K562 (cell line): ENCODE data around the gene RTL10. TPM values are rescaled to one million over a fixed set of nuclear protein-coding genes. Genes with fewer than 3 reads are reported as not detected.

Source experiments
- ATAC-seq: fragments of 200-7000 bp; cut with Tn5 transposase; 3 replicates; pipeline ENCODE4 v1.9.1; 2020; ENCODE audit warnings: moderate library complexity
- BruUV-seq: library from RNA; stranded (reverse); fragments of 400-500 nt; replicated peaks from 2 replicates; lab custom pipeline; 2021; lab: Mats Ljungman, UMichigan
- CTCF ChIA-PET: fragments of 300-600 bp; formaldehyde crosslinking; extraction: SDS; loops from one replicate; lab custom pipeline; 2021; ENCODE audit warnings: low intra/inter-chr PET ratio; lab: Yijun Ruan, JAX
- POLR2A ChIA-PET: fragments of 300-600, 350-650 bp; sonication (Branson Sonifier 250); formaldehyde crosslinking; extraction: SDS; loops from one replicate; lab custom pipeline; 2021; ENCODE audit warnings: antibody characterized with exemption, inconsistent platforms; lab: Yijun Ruan, JAX
- DNase-seq, 4 experiments: peaks; one replicate each; pipeline versions ENCODE4 v3.0.0 to v3.0.0-alpha.2; 2011 to 2018; ENCODE audit warnings: low spot score in 3 of 4, mixed read lengths in 3 of 4; ENCODE audit errors: extremely low read depth in 1 of 4
- FAIRE-seq: peaks from 2 replicates; lab custom pipeline; 2011; peaks lifted over from hg19 to GRCh38; lab: Jason Lieb, UNC
- H2AFZ ChIP-seq: 2 replicates; pipeline ENCODE4 v1.6.0; 2011; ENCODE audit warnings: low read depth, low read length, control low read depth, inconsistent platforms
- H3K27ac ChIP-seq: fragments of 200-600 bp; 3 replicates; pipeline ENCODE4 v1.8.0; 2011; ENCODE audit warnings: low read depth, mild to moderate bottlenecking, control low read depth, inconsistent platforms, low read length, moderate library complexity, mixed read lengths; ENCODE audit errors: extremely low read depth
- H3K27me3 ChIP-seq, 2 experiments: fragments of 300-600 bp in 1 of 2; 2 replicates in 1 of 2; 3 replicates in 1 of 2; pipeline versions ENCODE4 v1.6.0 to v1.8.0; 2011; ENCODE audit warnings: inconsistent platforms in 2 of 2, low read length in 2 of 2, mild to moderate bottlenecking in 1 of 2, mixed read lengths in 1 of 2, moderate library complexity in 1 of 2; ENCODE audit not compliant: control insufficient read depth in 2 of 2, insufficient read depth in 2 of 2
- H3K36me3 ChIP-seq: fragments of 300-600 bp; 3 replicates; pipeline ENCODE4 v1.8.0; 2011; ENCODE audit warnings: mild to moderate bottlenecking, low read length, inconsistent platforms; ENCODE audit not compliant: control insufficient read depth, insufficient read depth
- H3K4me1 ChIP-seq, 2 experiments: fragments of 200-600 bp in 1 of 2; replicated peaks in 1 of 2; 2 replicates in 1 of 2; 3 replicates in 1 of 2; pipeline versions ENCODE4 v1.5.1 to v1.8.0; 2011; ENCODE audit warnings: inconsistent platforms in 2 of 2, low read length in 2 of 2, mild to moderate bottlenecking in 1 of 2, mixed read lengths in 1 of 2, moderate library complexity in 1 of 2; ENCODE audit not compliant: control insufficient read depth in 2 of 2, insufficient read depth in 2 of 2
- H3K4me2 ChIP-seq: 2 replicates; pipeline ENCODE4 v1.6.1; 2011; ENCODE audit warnings: low read length, control low read depth, inconsistent platforms, mixed read lengths; ENCODE audit not compliant: insufficient read depth
- H3K4me3 ChIP-seq: fragments of 200-600 bp; sonication (generic), shearing (Covaris generic); 2 replicates; pipeline ENCODE4 v1.5.1; 2016; ENCODE audit warnings: control low read depth, inconsistent platforms
- H3K79me2 ChIP-seq: fragments of 200-600 bp; 3 replicates; pipeline ENCODE4 v1.8.0; 2011; ENCODE audit warnings: low read length, inconsistent platforms; ENCODE audit not compliant: control insufficient read depth, insufficient read depth
- H3K9ac ChIP-seq, 2 experiments: 2 replicates each; pipeline versions ENCODE4 v1.6.0 to v1.6.1; 2011; ENCODE audit warnings: low read depth in 2 of 2, low read length in 2 of 2, control low read depth in 1 of 2, inconsistent platforms in 1 of 2, mild to moderate bottlenecking in 1 of 2, mixed read lengths in 1 of 2; ENCODE audit not compliant: insufficient read depth in 1 of 2
- H3K9me1 ChIP-seq: one replicate; pipeline ENCODE4 v1.6.0; 2011; ENCODE audit warnings: inconsistent platforms, mild to moderate bottlenecking, low read length, moderate library complexity; ENCODE audit not compliant: control insufficient read depth, insufficient read depth
- H3K9me3 ChIP-seq: replicated peaks from 2 replicates; pipeline ENCODE4 v1.5.1; 2011; ENCODE audit warnings: low read depth, low read length, inconsistent platforms; ENCODE audit not compliant: control insufficient read depth, insufficient read depth
- H4K20me1 ChIP-seq: replicated peaks from 2 replicates; pipeline ENCODE4 v1.6.1; 2011; ENCODE audit warnings: low read length, inconsistent platforms, mixed read lengths; ENCODE audit not compliant: control insufficient read depth, insufficient read depth
- C11orf30 ChIP-seq: fragments of 450-650 bp; IDR thresholded peaks from 2 replicates; pipeline ENCODE4 v1.6.1; 2016; ENCODE audit warnings: low read depth, mild to moderate bottlenecking
- CHD1 ChIP-seq: fragments of 200-600 bp; sonication (generic); IDR thresholded peaks from one replicate; pipeline ENCODE4 v1.6.1; 2012; ENCODE audit warnings: mild to moderate bottlenecking, moderate library complexity, low read length, inconsistent platforms
- CHD2 ChIP-seq: IDR thresholded peaks from 2 replicates; pipeline ENCODE4 v1.6.1; 2011; ENCODE audit warnings: low read depth, low read length
- ETS2 ChIP-seq: IDR thresholded peaks from 2 replicates; pipeline ENCODE4 v1.6.1; 2016; ENCODE audit warnings: borderline replicate concordance, missing genetic modification characterization, mild to moderate bottlenecking, moderate library complexity, missing compliant biosample characterization; ENCODE audit not compliant: poor library complexity, severe bottlenecking
- HOMEZ ChIP-seq: fragments of 250-450 bp; sonication (Bioruptor Pico); IDR thresholded peaks from 2 replicates; pipeline ENCODE4 v1.4.0; 2020; ENCODE audit warnings: mild to moderate bottlenecking, moderate library complexity
- MEF2D ChIP-seq: conservative IDR thresholded peaks from 2 replicates; pipeline ENCODE4 v1.6.1; 2016; ENCODE audit warnings: low read depth, missing genetic modification characterization, missing compliant biosample characterization
- WHSC1 ChIP-seq: IDR thresholded peaks from one replicate; pipeline ENCODE4 v1.6.1; 2012; ENCODE audit warnings: low read length, control low read depth, inconsistent platforms
- ZBTB33 ChIP-seq: sonication (generic); formaldehyde crosslinking; IDR thresholded peaks from 2 replicates; pipeline ENCODE4 v1.8.1; 2023; ENCODE audit warnings: mild to moderate bottlenecking, missing genetic modification reagents
- ZBTB7A ChIP-seq: IDR thresholded peaks from 2 replicates; pipeline ENCODE4 v1.6.1; 2011; ENCODE audit warnings: low read depth, mild to moderate bottlenecking, low read length, moderate library complexity, borderline replicate concordance; ENCODE audit not compliant: control insufficient read depth
- ZNF12 ChIP-seq: sonication (generic); formaldehyde crosslinking; IDR thresholded peaks from 2 replicates; pipeline ENCODE4 v1.4.0; 2020; ENCODE audit warnings: mild to moderate bottlenecking, missing genetic modification reagents
- WGBS: fragments of 100-300 bp; shearing (Covaris generic); methylation state at CpG from one replicate; pipeline ENCODE4 v1.1.6; 2016; ENCODE audit warnings: low coverage, mixed read lengths; ENCODE audit not compliant: insufficient coverage; ENCODE audit errors: missing lambda C conversion rate; 5-methylcytosine and 5-hydroxymethylcytosine counted together
- in situ Hi-C: fragments of 300-500 bp; cut with MboI; formaldehyde crosslinking; loops from 4 replicates; pipeline ENCODE4 v1.15.0; 2018; ENCODE audit warnings: inconsistent platforms, mixed read lengths
- intact Hi-C: fragments of 100-400 bp; cut with micrococcal nuclease; formaldehyde crosslinking; loops from 2 replicates; pipeline ENCODE4 v1.14.2; 2022
- polyA plus RNA-seq, 8 experiments: library from polyadenylated mRNA; depleted of rRNA in 4 of 8; stranded (reverse) in 5 of 8; unstranded in 3 of 8; fragments of >200 nt; fragmentation: Nextera tagmentation in 2 of 8; fragmentation: Illumina TruSeq in 1 of 8; extraction: Ambion mirVana in 2 of 8; extraction: Trizol in 1 of 8; gene quantifications; 2 replicates each; pipeline versions ENCODE4 v1.2.1 to v1.2.3, GENCODE V29; 2011 to 2014; ENCODE audit warnings: inconsistent platforms in 1 of 8, missing spikeins in 1 of 8
- total RNA-seq, 7 experiments: library from RNA; depleted of rRNA in 6 of 7; stranded (reverse); fragments of >200 nt in 6 of 7; fragmentation: Illumina TruSeq in 2 of 7; extraction: Trizol in 2 of 7; gene quantifications; 2 replicates each; pipeline versions ENCODE4 v1.2.1 to v1.2.3, GENCODE V29; 2011 to 2021; ENCODE audit warnings: low replicate concordance in 1 of 7
- TF ChIP-seq, protein P1 (sequence below): fragments of 450-650 bp; IDR thresholded peaks from 2 replicates; pipeline ENCODE4 v1.6.1; 2018; ENCODE audit not compliant: partially characterized antibody

RTL10 gene
- total and polyA plus RNA-seq, 9 of the 15 experiments (the other 6 are each of a cell fraction or from before 2014, with no cell fraction given) = 19.8 to 75.5 (median 32.5) TPM

DNA sequence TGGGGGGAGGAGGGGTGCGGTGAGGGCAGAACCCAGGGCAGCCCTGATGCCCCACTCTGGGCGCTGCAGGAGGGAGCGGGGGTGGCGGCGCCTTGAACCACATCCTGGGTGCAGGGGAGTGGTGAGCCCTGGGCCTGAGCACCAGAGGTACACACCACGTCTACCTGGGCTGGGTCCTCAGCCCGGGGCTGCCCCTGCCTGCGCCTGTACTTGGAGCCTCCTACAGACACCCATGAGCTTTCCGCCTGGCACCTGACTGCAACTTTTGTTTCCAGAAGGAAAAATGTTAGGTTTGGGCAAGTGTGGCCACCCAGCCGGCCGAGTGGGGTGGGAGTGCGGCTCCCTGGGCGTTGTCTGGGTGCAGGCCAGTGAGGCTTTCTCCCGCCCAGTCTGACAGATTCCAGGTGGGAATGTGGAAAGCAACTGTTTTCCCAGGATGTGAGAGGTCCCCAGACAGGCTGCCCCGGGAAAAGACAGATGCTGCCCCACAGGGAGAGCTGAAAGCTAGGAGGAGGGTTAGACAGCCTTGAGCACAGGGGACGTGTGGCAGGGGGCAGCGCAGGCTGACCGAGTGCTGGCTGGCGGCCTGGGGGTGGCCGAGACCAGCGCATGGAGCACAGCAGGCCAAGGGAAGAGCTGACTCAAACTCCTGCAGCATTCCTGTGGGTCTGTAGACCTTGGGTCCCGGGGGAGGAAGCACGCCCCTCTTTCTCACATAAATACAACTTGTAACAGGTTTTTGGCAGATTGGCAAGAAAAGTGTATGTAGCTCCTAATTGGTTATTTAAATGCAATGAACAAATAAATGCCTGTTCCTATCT is 44.1 kb downstream of the RTL10 start:
- H3K4me2 ChIP-seq = no peak overlapping the region
- H3K27me3 ChIP-seq = no peaks in the 10 kb centered on the region
- H3K36me3 ChIP-seq = 0 out of 3 replicates have a peak, but pooled peaks cover 3% of the 10 kb centered on the region
- 73% methylated on average over 23 of the region's 23 CpGs for WGBS
- H3K27ac ChIP-seq = no peak overlapping the region
- ChIA-PET POLR2A (interaction anchor here (0.5 to 5.7 kb wide), 11 partner anchors 9 to 132 kb away, joined by 3 to 43 read pairs (median 4); no protein-coding TSS in a partner anchor), CTCF (no interaction called here)
- no peaks in the 10 kb centered on the region for H3K9me3 ChIP-seq
- FAIRE-seq (no peak), DNase-seq (no peak), ATAC-seq (no peak)
- intact Hi-C loops (no loop called here), in situ Hi-C loops (no loop called here)
- H3K4me3 ChIP-seq = no peak overlapping the region
- no TSS peak for BruUV-seq
- H4K20me1 ChIP-seq = peaks cover 22% of the 10 kb centered on the region
- peaks cover 26 to 66% of the 10 kb centered on the region in 2 experiments for H3K4me1 ChIP-seq
- no peaks in the 10 kb centered on the region for H3K79me2 ChIP-seq
- peak overlapping the region in 1 of 2 experiments; percentile 67; a peak in 2 of 4 replicates for H3K9ac ChIP-seq
- H3K9me1 ChIP-seq = no peaks in the 10 kb centered on the region
- no peak overlapping the region for H2AFZ ChIP-seq
- TF ChIP-seq CHD1 (no peak), WHSC1 (peak; percentile 65), ZBTB33 (CRISPR knock-in tag) (no peak), CHD2 (no peak), ZBTB7A (peak; percentile 16; the same call in 1 of the 2 replicates), HOMEZ (CRISPR knock-in tag) (no peak), C11orf30 (no peak), ETS2 (tag) (no peak), ZNF12 (no peak), MEF2D (no peak)
- TF ChIP-seq, protein P1, sequence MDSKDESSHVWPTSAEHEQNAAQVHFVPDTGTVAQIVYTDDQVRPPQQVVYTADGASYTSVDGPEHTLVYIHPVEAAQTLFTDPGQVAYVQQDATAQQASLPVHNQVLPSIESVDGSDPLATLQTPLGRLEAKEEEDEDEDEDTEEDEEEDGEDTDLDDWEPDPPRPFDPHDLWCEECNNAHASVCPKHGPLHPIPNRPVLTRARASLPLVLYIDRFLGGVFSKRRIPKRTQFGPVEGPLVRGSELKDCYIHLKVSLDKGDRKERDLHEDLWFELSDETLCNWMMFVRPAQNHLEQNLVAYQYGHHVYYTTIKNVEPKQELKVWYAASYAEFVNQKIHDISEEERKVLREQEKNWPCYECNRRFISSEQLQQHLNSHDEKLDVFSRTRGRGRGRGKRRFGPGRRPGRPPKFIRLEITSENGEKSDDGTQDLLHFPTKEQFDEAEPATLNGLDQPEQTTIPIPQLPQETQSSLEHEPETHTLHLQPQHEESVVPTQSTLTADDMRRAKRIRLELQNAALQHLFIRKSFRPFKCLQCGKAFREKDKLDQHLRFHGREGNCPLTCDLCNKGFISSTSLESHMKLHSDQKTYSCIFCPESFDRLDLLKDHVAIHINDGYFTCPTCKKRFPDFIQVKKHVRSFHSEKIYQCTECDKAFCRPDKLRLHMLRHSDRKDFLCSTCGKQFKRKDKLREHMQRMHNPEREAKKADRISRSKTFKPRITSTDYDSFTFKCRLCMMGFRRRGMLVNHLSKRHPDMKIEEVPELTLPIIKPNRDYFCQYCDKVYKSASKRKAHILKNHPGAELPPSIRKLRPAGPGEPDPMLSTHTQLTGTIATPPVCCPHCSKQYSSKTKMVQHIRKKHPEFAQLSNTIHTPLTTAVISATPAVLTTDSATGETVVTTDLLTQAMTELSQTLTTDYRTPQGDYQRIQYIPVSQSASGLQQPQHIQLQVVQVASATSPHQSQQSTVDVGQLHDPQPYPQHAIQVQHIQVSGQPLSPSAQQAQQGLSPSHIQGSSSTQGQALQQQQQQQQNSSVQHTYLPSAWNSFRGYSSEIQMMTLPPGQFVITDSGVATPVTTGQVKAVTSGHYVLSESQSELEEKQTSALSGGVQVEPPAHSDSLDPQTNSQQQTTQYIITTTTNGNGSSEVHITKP = peak; percentile 8
